Kidney epithelial cell (primary cell): ENCODE results near the gene ZAP70. TPM values are rescaled to one million over a fixed set of nuclear protein-coding genes. Genes with fewer than 3 reads are reported as not detected.

Experiments used
- DNase-seq: peaks from one replicate; pipeline ENCODE4 v3.0.0-alpha.2; 2010; ENCODE audit warnings: low read depth
- H3K27me3 ChIP-seq: 2 replicates; pipeline ENCODE4 v1.6.0; 2011; ENCODE audit warnings: low read length; ENCODE audit not compliant: control insufficient read depth, insufficient read depth
- H3K36me3 ChIP-seq: 2 replicates; pipeline ENCODE4 v1.5.1; 2011; ENCODE audit warnings: low read length; ENCODE audit not compliant: control insufficient read depth, insufficient read depth
- H3K4me3 ChIP-seq: 2 replicates; pipeline ENCODE4 v1.5.1; 2011; ENCODE audit warnings: low read depth, mild to moderate bottlenecking, control low read depth, low read length
- total RNA-seq: library from RNA; depleted of rRNA; stranded (reverse); fragments of >200 nt; gene quantifications from 2 replicates; pipeline ENCODE4 v1.2.3, GENCODE V29; 2015
- TF ChIP-seq, protein P1 (sequence below): IDR thresholded peaks from 2 replicates; pipeline ENCODE4 v1.5.1; 2011; ENCODE audit warnings: mild to moderate bottlenecking, moderate library complexity, low read length, control low read depth, inconsistent platforms; ENCODE audit not compliant: insufficient read depth, poor library complexity, severe bottlenecking

Gene ZAP70
- total RNA-seq, 1 donor from 2014 or later: not detected

DNA sequence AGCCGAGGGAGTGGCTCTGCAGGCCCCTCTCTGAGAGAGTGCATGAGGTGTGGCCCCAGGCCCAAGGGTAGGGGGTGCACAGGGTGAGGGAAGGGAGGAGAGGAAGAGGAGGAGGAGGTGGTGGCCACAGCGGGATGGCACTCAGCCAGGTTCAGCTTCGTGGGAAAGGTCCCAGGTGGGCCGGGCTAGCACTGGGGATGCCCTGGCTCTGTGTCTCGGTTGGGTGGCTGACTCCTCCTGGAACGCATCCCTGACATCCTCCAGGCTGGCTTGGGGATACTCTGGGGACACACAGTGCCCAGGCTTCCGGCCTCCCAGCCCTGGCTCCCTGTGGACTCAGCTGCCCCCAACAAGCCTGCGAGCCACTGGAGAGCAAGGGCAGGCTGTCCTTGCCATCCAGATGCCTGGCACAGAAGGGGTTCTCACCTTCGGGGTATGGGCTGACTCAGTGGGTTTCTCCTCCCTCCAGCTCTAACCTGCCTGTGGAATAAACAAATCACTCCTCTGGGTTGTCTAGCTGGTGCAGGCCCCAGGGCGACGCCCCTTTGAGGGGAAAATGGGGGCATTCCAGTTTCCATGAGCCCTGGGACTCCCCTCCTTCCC lies 582 bp upstream of the ZAP70 start:
- DNase-seq: no peak
- Histone ChIP-seq H3K36me3 (no peaks in the 10 kb centered on the region), H3K27me3 (peaks cover 2% of the 10 kb centered on the region), H3K4me3 (no peak overlapping the region)
- TF ChIP-seq, protein P1, sequence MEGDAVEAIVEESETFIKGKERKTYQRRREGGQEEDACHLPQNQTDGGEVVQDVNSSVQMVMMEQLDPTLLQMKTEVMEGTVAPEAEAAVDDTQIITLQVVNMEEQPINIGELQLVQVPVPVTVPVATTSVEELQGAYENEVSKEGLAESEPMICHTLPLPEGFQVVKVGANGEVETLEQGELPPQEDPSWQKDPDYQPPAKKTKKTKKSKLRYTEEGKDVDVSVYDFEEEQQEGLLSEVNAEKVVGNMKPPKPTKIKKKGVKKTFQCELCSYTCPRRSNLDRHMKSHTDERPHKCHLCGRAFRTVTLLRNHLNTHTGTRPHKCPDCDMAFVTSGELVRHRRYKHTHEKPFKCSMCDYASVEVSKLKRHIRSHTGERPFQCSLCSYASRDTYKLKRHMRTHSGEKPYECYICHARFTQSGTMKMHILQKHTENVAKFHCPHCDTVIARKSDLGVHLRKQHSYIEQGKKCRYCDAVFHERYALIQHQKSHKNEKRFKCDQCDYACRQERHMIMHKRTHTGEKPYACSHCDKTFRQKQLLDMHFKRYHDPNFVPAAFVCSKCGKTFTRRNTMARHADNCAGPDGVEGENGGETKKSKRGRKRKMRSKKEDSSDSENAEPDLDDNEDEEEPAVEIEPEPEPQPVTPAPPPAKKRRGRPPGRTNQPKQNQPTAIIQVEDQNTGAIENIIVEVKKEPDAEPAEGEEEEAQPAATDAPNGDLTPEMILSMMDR: no peak

DNA sequence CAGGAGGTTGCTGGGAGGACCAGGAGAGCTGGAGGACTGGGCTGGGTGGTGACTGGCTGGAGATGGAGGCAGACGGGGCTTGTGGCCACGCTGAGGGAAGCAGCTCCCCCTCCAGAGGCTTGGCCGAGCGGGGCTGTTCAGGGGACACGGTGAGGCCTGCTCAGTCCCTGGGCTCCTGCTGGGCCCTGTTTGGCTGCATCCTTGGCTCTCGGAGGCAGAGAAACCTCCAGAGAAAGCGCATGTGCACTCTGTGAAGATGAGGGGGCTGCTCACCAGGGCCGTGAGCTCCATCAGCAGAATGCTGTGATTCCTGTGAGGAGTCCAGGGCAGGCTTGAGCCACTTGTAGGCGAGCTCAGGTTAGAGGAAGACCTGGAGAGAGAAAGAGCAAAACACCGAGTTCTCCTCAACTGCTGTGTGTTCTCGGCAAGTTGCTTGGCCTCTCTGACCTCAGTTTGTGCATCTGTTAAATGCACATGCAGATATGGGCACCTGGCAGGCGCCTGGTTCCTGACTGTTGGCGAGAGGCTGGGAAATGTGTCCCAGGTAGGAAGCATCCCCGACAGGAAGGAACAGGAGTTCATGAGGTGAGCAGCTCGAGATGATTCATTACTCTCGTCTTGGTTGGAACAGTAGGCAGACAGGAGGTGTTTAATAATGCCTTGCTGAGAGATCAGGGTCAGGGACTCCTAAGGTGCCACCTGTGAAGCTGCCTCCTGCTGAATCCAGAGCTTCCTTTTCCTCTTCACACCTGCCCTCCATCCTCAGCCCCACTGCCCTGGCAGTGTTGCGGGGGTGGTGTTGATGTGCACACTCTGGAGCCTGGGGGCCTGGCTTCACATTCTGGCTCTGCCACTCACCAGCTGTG lies 941 bp downstream of the ZAP70 start:
- TF ChIP-seq, protein P1: no peak
- Histone ChIP-seq H3K36me3 (no peaks in the 10 kb centered on the region), H3K4me3 (no peak overlapping the region), H3K27me3 (peaks cover 2% of the 10 kb centered on the region)
- no peak for DNase-seq

DNA sequence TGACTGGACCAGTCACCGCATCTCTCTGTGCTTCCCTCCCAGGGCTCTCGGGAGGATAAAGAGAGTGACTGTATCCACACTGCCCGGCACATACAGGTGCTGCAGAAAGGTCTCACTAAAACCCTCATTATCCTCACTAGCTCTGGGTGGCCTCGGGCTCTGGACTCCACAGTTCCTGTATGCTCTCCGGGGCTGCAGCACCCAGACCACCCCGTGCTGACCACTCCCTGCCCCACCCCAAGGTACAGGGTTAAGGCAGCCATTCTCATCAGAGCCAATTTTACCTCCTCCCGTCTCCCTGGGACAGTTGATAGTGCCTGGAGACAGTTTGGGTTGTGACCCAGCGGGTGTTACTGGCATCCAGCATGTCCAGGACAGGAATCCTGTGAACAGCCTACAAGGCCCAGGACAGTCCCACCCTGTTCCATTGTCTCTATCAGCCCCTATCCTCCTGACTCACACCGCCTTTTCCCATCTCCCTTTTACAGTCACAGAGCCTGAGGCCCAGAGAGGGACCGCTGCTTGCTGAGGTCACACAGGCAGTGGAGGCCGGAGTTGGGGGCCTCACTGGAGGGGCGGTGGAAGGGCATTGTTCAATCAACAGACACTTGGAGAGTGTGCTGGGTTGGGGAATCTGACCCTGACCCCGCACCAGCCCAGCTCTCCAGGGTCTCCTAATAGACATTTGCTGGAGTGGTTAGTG lies 1.7 kb downstream of the ZAP70 start:
- no peak for DNase-seq
- no peaks in the 10 kb centered on the region for H3K36me3 ChIP-seq
- peaks cover 2% of the 10 kb centered on the region for H3K27me3 ChIP-seq
- H3K4me3 ChIP-seq: no peak overlapping the region
- TF ChIP-seq, protein P1: no peak

DNA sequence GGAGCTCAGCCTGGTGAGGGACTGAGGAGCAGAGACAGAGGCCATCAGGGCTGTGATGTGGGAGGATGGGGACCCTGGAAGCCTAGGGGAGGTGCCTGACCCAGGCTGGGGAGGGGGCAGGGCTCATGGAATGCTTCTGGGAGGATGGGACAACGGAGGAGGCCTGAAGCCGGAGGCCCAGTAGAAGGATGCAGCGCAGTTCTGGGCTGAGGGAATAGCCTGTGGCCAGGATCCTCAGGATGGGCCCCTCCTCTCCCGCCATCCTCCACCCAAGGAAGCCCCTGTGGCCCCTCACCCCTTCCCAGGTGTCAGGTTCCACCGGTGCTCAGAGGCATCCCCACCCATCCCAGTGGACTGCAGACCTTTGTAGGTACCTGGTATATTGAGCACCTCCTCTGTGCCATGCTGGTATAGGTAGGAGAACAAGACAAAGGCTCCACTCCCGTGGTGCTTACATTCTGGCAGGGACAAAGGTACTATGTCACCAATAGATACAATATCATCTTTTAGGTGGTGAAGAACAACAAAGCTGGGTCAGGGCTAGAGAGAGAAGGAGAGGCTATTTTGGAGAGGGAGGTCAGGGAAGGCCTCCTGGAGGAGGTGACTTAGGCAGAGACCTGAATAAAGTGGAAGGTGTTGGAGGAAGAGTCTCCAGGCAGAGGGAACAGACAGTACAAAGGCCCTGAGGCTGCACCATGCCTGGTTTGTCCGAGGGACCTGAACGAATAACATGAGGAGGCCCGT lies 2.7 kb downstream of the ZAP70 start:
- Histone ChIP-seq H3K36me3 (no peaks in the 10 kb centered on the region), H3K27me3 (peaks cover 2% of the 10 kb centered on the region), H3K4me3 (no peak overlapping the region)
- TF ChIP-seq, protein P1: no peak
- no peak for DNase-seq

DNA sequence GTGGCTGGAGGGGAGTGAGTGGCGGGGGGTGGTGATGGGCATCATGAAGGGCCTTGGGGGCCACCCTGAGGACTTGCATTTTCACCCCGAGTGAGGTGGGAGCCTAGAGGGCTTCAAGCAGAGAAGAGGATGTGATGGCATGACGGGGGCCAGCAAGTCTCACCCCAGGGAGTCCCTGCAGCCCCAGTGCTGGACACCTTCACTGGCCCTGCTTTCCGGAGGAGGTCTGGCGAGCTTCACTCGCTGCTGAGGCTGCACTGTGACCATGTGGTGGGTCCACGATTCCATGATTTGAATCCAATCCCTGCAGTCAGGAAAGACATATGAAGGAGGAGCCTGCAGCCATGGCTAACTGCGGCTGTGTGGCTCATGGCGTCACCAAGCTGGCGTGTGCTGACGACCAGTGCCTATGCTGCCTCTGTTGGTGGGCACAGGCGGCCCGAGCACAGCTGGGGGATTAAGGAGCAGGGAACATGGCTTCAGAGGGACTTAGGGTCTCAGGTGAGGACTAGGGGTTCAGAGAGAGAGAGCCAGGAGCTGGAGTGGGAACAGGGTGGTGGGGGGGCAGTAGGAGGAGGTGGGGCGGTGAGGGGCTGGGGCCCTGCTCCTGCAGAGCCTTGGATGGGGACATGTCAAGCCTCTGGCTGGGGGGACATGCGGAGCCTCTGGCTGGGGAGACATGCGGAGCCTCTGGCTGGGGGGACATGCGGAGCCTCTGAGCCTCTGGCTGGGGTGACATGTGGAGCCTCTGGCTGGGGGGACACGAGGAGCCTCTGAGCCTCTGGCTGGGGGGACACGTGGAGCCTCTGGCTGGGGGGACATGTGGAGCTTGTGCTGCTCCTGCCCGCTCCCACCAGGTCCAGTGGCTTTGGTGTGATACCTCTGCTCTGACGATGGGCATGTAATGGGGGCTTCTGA lies 3.6 kb downstream of the ZAP70 start:
- TF ChIP-seq, protein P1: no peak
- DNase-seq: no peak

More for the DNA sequence above, 3.6 kb downstream of the ZAP70 start:
- peaks cover 2% of the 10 kb centered on the region for H3K27me3 ChIP-seq
- H3K4me3 ChIP-seq: no peak overlapping the region
- no peaks in the 10 kb centered on the region for H3K36me3 ChIP-seq
